SK-N-DZ (cell line): Measurements from ENCODE around the gene DDAH1.

ENCODE experiments used
- DNase-seq: peaks from one replicate; pipeline ENCODE4 v3.0.0-alpha.2; 2015; ENCODE audit warnings: low spot score

Gene DDAH1

GRCh38 chr1:85303440-85304162, 161.4 kb downstream of the DDAH1 start:
- DNase-seq = peak; percentile 25

GRCh38 chr1:85300140-85300539, 164.8 kb downstream of the DDAH1 start:
- no peak for DNase-seq

- DNase-seq = no peak
Measured at GRCh38 chr1:85297855-85298629, 166.9 kb downstream of the DDAH1 start.

GRCh38 chr1:85297538-85297854, 167.5 kb downstream of the DDAH1 start:
- no peak for DNase-seq

- DNase-seq = no peak
Measured at GRCh38 chr1:85296980-85297379, 168.0 kb downstream of the DDAH1 start.

GRCh38 chr1:85295654-85296053, 169.3 kb downstream of the DDAH1 start:
- DNase-seq = no peak

GRCh38 chr1:85295006-85295431, 169.9 kb downstream of the DDAH1 start:
- DNase-seq = no peak

- DNase-seq = no peak
Measured at GRCh38 chr1:85290826-85291225, 174.1 kb downstream of the DDAH1 start.

- no peak for DNase-seq
Measured at GRCh38 chr1:85289848-85290335, 175.1 kb downstream of the DDAH1 start.

GRCh38 chr1:85289207-85289847, 175.6 kb downstream of the DDAH1 start:
- no peak for DNase-seq

GRCh38 chr1:85284202-85284601, 180.8 kb downstream of the DDAH1 start:
- no peak for DNase-seq

- peak; percentile 38 for DNase-seq
Measured at GRCh38 chr1:85283475-85284199, 181.3 kb downstream of the DDAH1 start.

- no peak for DNase-seq
Measured at GRCh38 chr1:85282424-85282823, 182.5 kb downstream of the DDAH1 start.

- DNase-seq = no peak
Measured at GRCh38 chr1:85280636-85281035, 184.3 kb downstream of the DDAH1 start.

GRCh38 chr1:85279458-85280080, 185.4 kb downstream of the DDAH1 start:
- no peak for DNase-seq

- no peak for DNase-seq
Measured at GRCh38 chr1:85278853-85279314, 186.1 kb downstream of the DDAH1 start.

- DNase-seq = no peak
Measured at GRCh38 chr1:85277802-85278201, 187.2 kb downstream of the DDAH1 start.

- no peak for DNase-seq
Measured at GRCh38 chr1:85276978-85277639, 187.8 kb downstream of the DDAH1 start.

- DNase-seq = peak; percentile 95
Measured at GRCh38 chr1:85276215-85276977, 188.6 kb downstream of the DDAH1 start, which contains the start of gene BCL10. Gene BCL10 (minus strand): TSS chr1:85276632. CDS start chr1:85276352, 280 bp downstream.

GRCh38 chr1:85275701-85276214, 189.2 kb downstream of the DDAH1 start:
- DNase-seq = no peak
